ENCODE measurements around the gene PSME1.

Gene PSME1

GRCh38 chr14:24095271-24096068 lies 40.5 kb upstream of the PSME1 start:
- Histone ChIP-seq H3K4me3 (ENCODE audit: insufficient read depth, low read depth, low read length, poor library complexity, severe bottlenecking) (peak overlapping the region; percentile 90), H3K9me3 (ENCODE audit: control insufficient read depth, low read length) (no peaks in the 10 kb centered on the region), H3K36me3 (ENCODE audit: control insufficient read depth, insufficient read depth, low read length) (peaks cover 18% of the 10 kb centered on the region), H3K27ac (ENCODE audit: insufficient read depth, low read length, poor library complexity, severe bottlenecking) (peak overlapping the region; percentile 84), H3K4me1 (ENCODE audit: control insufficient read depth, insufficient read depth, low read length, poor library complexity, severe bottlenecking) (no peaks in the 10 kb centered on the region), H3K27me3 (replicated peaks; ENCODE audit: control insufficient read depth, insufficient read depth, low read length, poor library complexity, severe bottlenecking) (no peaks in the 10 kb centered on the region)
- peak in 1 of 3 donors; percentile 9 for DNase-seq

- Histone ChIP-seq H3K4me3 (ENCODE audit: insufficient read depth, low read depth, low read length, poor library complexity, severe bottlenecking) (no peak overlapping the region), H3K9me3 (ENCODE audit: control insufficient read depth, low read length) (no peaks in the 10 kb centered on the region), H3K36me3 (ENCODE audit: control insufficient read depth, insufficient read depth, low read length) (peaks cover 18% of the 10 kb centered on the region), H3K27me3 (replicated peaks; ENCODE audit: control insufficient read depth, insufficient read depth, low read length, poor library complexity, severe bottlenecking) (no peaks in the 10 kb centered on the region), H3K27ac (ENCODE audit: insufficient read depth, low read length, poor library complexity, severe bottlenecking) (no peak overlapping the region), H3K4me1 (ENCODE audit: control insufficient read depth, insufficient read depth, low read length, poor library complexity, severe bottlenecking) (no peaks in the 10 kb centered on the region)
- no peak for DNase-seq
These were observed 39.3 kb upstream of the PSME1 start for GRCh38 chr14:24096545-24097181.

GRCh38 chr14:24098229-24098926 lies 37.6 kb upstream of the PSME1 start:
- DNase-seq: no peak

GRCh38 chr14:24098927-24099813 lies 36.8 kb upstream of the PSME1 start:
- Histone ChIP-seq H3K27me3 (replicated peaks; ENCODE audit: control insufficient read depth, insufficient read depth, low read length, poor library complexity, severe bottlenecking) (no peaks in the 10 kb centered on the region), H3K4me3 (ENCODE audit: insufficient read depth, low read depth, low read length, poor library complexity, severe bottlenecking) (no peak overlapping the region), H3K36me3 (ENCODE audit: control insufficient read depth, insufficient read depth, low read length) (peaks cover 31% of the 10 kb centered on the region), H3K27ac (ENCODE audit: insufficient read depth, low read length, poor library complexity, severe bottlenecking) (no peak overlapping the region), H3K9me3 (ENCODE audit: control insufficient read depth, low read length) (no peaks in the 10 kb centered on the region), H3K4me1 (ENCODE audit: control insufficient read depth, insufficient read depth, low read length, poor library complexity, severe bottlenecking) (no peaks in the 10 kb centered on the region)
- DNase-seq: no peak

More at GRCh38 chr14:24098229-24098926, 37.6 kb upstream of the PSME1 start:
- Histone ChIP-seq H3K4me1 (ENCODE audit: control insufficient read depth, insufficient read depth, low read length, poor library complexity, severe bottlenecking) (no peaks in the 10 kb centered on the region), H3K27me3 (replicated peaks; ENCODE audit: control insufficient read depth, insufficient read depth, low read length, poor library complexity, severe bottlenecking) (no peaks in the 10 kb centered on the region), H3K9me3 (ENCODE audit: control insufficient read depth, low read length) (no peaks in the 10 kb centered on the region), H3K4me3 (ENCODE audit: insufficient read depth, low read depth, low read length, poor library complexity, severe bottlenecking) (no peak overlapping the region), H3K36me3 (ENCODE audit: control insufficient read depth, insufficient read depth, low read length) (peaks cover 26% of the 10 kb centered on the region), H3K27ac (ENCODE audit: insufficient read depth, low read length, poor library complexity, severe bottlenecking) (no peak overlapping the region)

- no peaks in the 10 kb centered on the region for H3K27me3 ChIP-seq (replicated peaks; ENCODE audit: control insufficient read depth, insufficient read depth, low read length, poor library complexity, severe bottlenecking)
- H3K9me3 ChIP-seq (ENCODE audit: control insufficient read depth, low read length): no peaks in the 10 kb centered on the region
- H3K4me1 ChIP-seq (ENCODE audit: control insufficient read depth, insufficient read depth, low read length, poor library complexity, severe bottlenecking): no peaks in the 10 kb centered on the region
- H3K27ac ChIP-seq (ENCODE audit: insufficient read depth, low read length, poor library complexity, severe bottlenecking): no peak overlapping the region
- peaks cover 31% of the 10 kb centered on the region for H3K36me3 ChIP-seq (ENCODE audit: control insufficient read depth, insufficient read depth, low read length)
- H3K4me3 ChIP-seq (ENCODE audit: insufficient read depth, low read depth, low read length, poor library complexity, severe bottlenecking): no peak overlapping the region
- no peak for DNase-seq
These were observed 35.6 kb upstream of the PSME1 start for GRCh38 chr14:24100197-24100981.

- no peaks in the 10 kb centered on the region for H3K27me3 ChIP-seq (replicated peaks; ENCODE audit: control insufficient read depth, insufficient read depth, low read length, poor library complexity, severe bottlenecking)
- DNase-seq: no peak
- peaks cover 31% of the 10 kb centered on the region for H3K36me3 ChIP-seq (ENCODE audit: control insufficient read depth, insufficient read depth, low read length)
- H3K9me3 ChIP-seq (ENCODE audit: control insufficient read depth, low read length): no peaks in the 10 kb centered on the region
- H3K4me3 ChIP-seq (ENCODE audit: insufficient read depth, low read depth, low read length, poor library complexity, severe bottlenecking): no peak overlapping the region
- no peak overlapping the region for H3K27ac ChIP-seq (ENCODE audit: insufficient read depth, low read length, poor library complexity, severe bottlenecking)
- H3K4me1 ChIP-seq (ENCODE audit: control insufficient read depth, insufficient read depth, low read length, poor library complexity, severe bottlenecking): no peaks in the 10 kb centered on the region
These were observed 35.0 kb upstream of the PSME1 start for GRCh38 chr14:24100982-24101494.

- H3K4me1 ChIP-seq (ENCODE audit: control insufficient read depth, insufficient read depth, low read length, poor library complexity, severe bottlenecking): no peaks in the 10 kb centered on the region
- no peak overlapping the region for H3K27ac ChIP-seq (ENCODE audit: insufficient read depth, low read length, poor library complexity, severe bottlenecking)
- no peak overlapping the region for H3K4me3 ChIP-seq (ENCODE audit: insufficient read depth, low read depth, low read length, poor library complexity, severe bottlenecking)
- H3K27me3 ChIP-seq (replicated peaks; ENCODE audit: control insufficient read depth, insufficient read depth, low read length, poor library complexity, severe bottlenecking): no peaks in the 10 kb centered on the region
- DNase-seq: no peak
- peaks cover 31% of the 10 kb centered on the region for H3K36me3 ChIP-seq (ENCODE audit: control insufficient read depth, insufficient read depth, low read length)
- no peaks in the 10 kb centered on the region for H3K9me3 ChIP-seq (ENCODE audit: control insufficient read depth, low read length)
These were observed 33.5 kb upstream of the PSME1 start for GRCh38 chr14:24102357-24103048.

GRCh38 chr14:24103451-24103850 lies 32.5 kb upstream of the PSME1 start:
- H3K36me3 ChIP-seq (ENCODE audit: control insufficient read depth, insufficient read depth, low read length): peaks cover 27% of the 10 kb centered on the region
- no peaks in the 10 kb centered on the region for H3K4me1 ChIP-seq (ENCODE audit: control insufficient read depth, insufficient read depth, low read length, poor library complexity, severe bottlenecking)
- H3K27me3 ChIP-seq (replicated peaks; ENCODE audit: control insufficient read depth, insufficient read depth, low read length, poor library complexity, severe bottlenecking): no peaks in the 10 kb centered on the region
- no peak for DNase-seq
- H3K4me3 ChIP-seq (ENCODE audit: insufficient read depth, low read depth, low read length, poor library complexity, severe bottlenecking): no peak overlapping the region
- H3K9me3 ChIP-seq (ENCODE audit: control insufficient read depth, low read length): no peaks in the 10 kb centered on the region
- H3K27ac ChIP-seq (ENCODE audit: insufficient read depth, low read length, poor library complexity, severe bottlenecking): no peak overlapping the region

All from effector memory CD4-positive, alpha-beta T cell (primary cell).